Spinal cord (tissue), 10 donors: ENCODE data around the gene LSAMP. TPM values are rescaled to one million over a fixed set of nuclear protein-coding genes. Genes with fewer than 3 reads are reported as not detected.

ENCODE experiments used
- DNase-seq, 6 donors: peaks; one replicate each; pipeline versions ENCODE4 v3.0.0 to v3.0.0-alpha.2; 2013 to 2015; ENCODE audit warnings: low spot score in 6 of 6, low read depth in 4 of 6
- H3K27ac ChIP-seq: one replicate; pipeline ENCODE4 v1.5.1; 2013; ENCODE audit warnings: low read depth, low read length, control low read depth
- H3K27me3 ChIP-seq: one replicate; pipeline ENCODE4 v1.6.1; 2013; ENCODE audit warnings: low read length; ENCODE audit not compliant: control insufficient read depth, insufficient read depth
- H3K36me3 ChIP-seq: one replicate; pipeline ENCODE4 v1.6.1; 2013; ENCODE audit warnings: low read length; ENCODE audit not compliant: control insufficient read depth, insufficient read depth
- H3K4me1 ChIP-seq: one replicate; pipeline ENCODE4 v1.6.1; 2013; ENCODE audit warnings: low read length; ENCODE audit not compliant: control insufficient read depth, insufficient read depth
- H3K4me3 ChIP-seq: one replicate; pipeline ENCODE4 v1.5.1; 2013; ENCODE audit warnings: low read depth, low read length, control low read depth
- H3K9me3 ChIP-seq: one replicate; pipeline ENCODE4 v1.6.1; 2013; ENCODE audit warnings: low read length; ENCODE audit not compliant: control insufficient read depth, insufficient read depth
- WGBS: methylation state at CpG from one replicate; pipeline ENCODE4 v1.1.5; 2013; ENCODE audit warnings: missing lambda C conversion rate; ENCODE audit not compliant: insufficient coverage; 5-methylcytosine and 5-hydroxymethylcytosine counted together
- polyA plus RNA-seq, 2 donors: library from polyadenylated mRNA; unstranded; fragments of 120-200 nt; gene quantifications; one replicate each; pipeline ENCODE4 v1.2.1, GENCODE V29; 2013; ENCODE audit not compliant: insufficient read length in 2 of 2
- total RNA-seq, 2 donors: library from RNA; depleted of rRNA in 1 of 2; stranded (reverse); fragments of 120-200 nt in 1 of 2; fragments of >200 nt in 1 of 2; gene quantifications; one replicate each; pipeline versions ENCODE4 v1.2.3 to v1.2.4, GENCODE V29; 2013 to 2014
- donor health status: healthy.

The LSAMP gene
- total and polyA plus RNA-seq, 4 donors: 69.4 to 174 (median 108) TPM

GRCh38 chr3:116064646-116065045 is 380.6 kb downstream of the LSAMP start:
- no peaks in the 10 kb centered on the region for H3K27me3 ChIP-seq
- H3K4me1 ChIP-seq: no peaks in the 10 kb centered on the region
- WGBS: no CpG with 5 or more reads among the region's 1 CpG
- H3K4me3 ChIP-seq: no peak overlapping the region
- no peaks in the 10 kb centered on the region for H3K36me3 ChIP-seq
- H3K9me3 ChIP-seq: no peaks in the 10 kb centered on the region
- H3K27ac ChIP-seq: no peak overlapping the region
- no peak for DNase-seq

- Histone ChIP-seq H3K9me3 (no peaks in the 10 kb centered on the region), H3K4me3 (no peak overlapping the region), H3K27ac (no peak overlapping the region), H3K36me3 (no peaks in the 10 kb centered on the region), H3K4me1 (no peaks in the 10 kb centered on the region), H3K27me3 (no peaks in the 10 kb centered on the region)
- DNase-seq: peak in 1 of 6 donors; percentile 36
- no CpG with 5 or more reads among the region's 2 CpGs for WGBS
Measured at GRCh38 chr3:116059421-116060096, 385.7 kb downstream of the LSAMP start.

GRCh38 chr3:116058844-116059243 is 386.4 kb downstream of the LSAMP start:
- Histone ChIP-seq H3K36me3 (no peaks in the 10 kb centered on the region), H3K4me1 (no peaks in the 10 kb centered on the region), H3K27me3 (no peaks in the 10 kb centered on the region), H3K4me3 (no peak overlapping the region), H3K27ac (no peak overlapping the region), H3K9me3 (no peaks in the 10 kb centered on the region)
- no peak for DNase-seq
- WGBS: no CpG with 5 or more reads among the region's 2 CpGs

DNA sequence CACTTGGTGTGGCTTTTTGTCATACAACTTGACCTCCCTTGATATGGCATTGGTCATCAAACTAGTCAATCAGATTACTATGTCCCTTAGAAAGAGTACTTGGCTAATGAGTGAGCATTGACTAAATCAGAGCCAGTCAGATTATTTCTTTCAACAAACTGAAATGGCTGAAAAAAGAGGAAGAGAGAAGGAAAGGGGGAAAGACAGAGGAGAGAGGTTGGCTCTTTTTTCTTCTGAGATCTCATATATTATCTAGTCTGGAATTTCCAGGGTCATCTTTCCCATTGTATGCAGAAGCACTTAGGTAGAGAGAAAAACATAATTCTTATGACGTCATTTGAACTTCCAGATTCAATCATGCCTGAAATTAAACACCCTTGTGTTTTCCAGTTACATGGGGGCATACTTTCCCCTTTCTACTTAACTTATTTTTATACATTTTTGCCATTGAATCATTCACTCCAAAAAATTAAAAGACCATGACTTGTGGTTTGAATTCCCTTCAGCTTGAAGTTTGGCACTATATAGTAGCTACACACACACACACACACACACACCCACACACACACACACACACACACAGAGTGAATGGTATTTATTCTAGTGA is 387.8 kb downstream of the LSAMP start:
- no peak for DNase-seq
- no peak overlapping the region for H3K4me3 ChIP-seq
- H3K27ac ChIP-seq: no peak overlapping the region
- no peaks in the 10 kb centered on the region for H3K4me1 ChIP-seq
- no CpG with 5 or more reads among the region's 1 CpG for WGBS
- no peaks in the 10 kb centered on the region for H3K27me3 ChIP-seq
- no peaks in the 10 kb centered on the region for H3K36me3 ChIP-seq
- H3K9me3 ChIP-seq: no peaks in the 10 kb centered on the region

DNA sequence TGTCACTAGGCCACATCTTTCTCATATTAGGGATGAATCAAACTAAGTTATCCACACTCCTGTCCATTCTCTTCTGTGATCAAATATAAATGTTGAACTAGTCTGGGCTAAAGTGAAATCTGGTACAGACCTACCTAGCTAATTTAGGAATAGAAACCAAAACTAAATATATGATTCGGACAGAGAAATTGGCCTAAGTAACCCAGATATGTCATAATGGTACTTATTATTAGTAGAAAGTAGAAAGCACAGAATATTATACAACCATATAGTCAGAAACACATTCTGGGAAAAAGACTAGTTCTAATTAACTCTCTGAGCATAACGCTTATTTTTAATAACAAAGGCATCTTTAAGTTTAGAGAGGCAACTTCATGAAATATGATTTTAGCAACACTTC is 389.0 kb downstream of the LSAMP start:
- Histone ChIP-seq H3K4me1 (peaks cover 4% of the 10 kb centered on the region), H3K36me3 (no peaks in the 10 kb centered on the region), H3K9me3 (no peaks in the 10 kb centered on the region), H3K27ac (no peak overlapping the region), H3K27me3 (no peaks in the 10 kb centered on the region), H3K4me3 (no peak overlapping the region)
- DNase-seq: no peak
- WGBS: no CpG with 5 or more reads among the region's 2 CpGs

DNA sequence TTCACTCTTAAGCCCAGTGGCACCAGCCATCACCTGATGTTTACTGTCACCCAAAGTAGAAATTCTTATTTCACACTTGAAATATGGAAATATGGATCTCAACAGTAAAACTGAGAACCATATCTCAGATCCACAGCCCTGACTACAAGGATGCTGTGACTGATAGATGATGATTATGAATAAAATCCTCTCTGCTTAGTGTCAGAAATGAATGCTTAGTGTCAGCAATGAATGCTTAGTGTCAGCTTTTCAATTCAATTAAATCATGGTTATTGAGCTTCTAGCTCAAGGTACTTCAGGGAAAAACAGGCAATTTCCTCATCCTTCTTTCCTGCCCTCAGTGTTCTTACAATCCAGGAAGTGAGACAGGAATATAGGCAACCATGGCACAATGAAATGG is 392.3 kb downstream of the LSAMP start:
- Histone ChIP-seq H3K9me3 (no peaks in the 10 kb centered on the region), H3K36me3 (no peaks in the 10 kb centered on the region), H3K27me3 (no peaks in the 10 kb centered on the region), H3K4me3 (no peak overlapping the region), H3K4me1 (peaks cover 4% of the 10 kb centered on the region), H3K27ac (no peak overlapping the region)
- no peak for DNase-seq

DNA sequence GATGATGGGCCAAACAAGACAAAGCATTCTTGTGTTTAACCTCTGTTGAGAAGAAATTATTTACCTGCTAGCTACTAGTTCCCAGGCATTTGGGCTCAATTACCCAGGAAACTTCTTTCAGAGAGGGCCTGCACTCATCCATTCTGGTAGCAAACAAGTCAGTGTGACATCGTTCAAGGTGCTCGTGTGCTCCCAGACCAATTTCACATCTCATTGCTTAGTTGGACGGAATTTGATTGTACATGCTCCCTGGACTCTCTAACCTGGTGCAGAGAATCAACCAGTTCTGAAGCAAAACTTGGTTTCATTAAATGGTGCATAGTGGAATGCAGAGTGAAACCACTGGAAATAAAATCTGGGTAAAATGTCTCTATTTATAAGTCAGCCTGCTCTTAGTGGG is 392.7 kb downstream of the LSAMP start:
- Histone ChIP-seq H3K36me3 (no peaks in the 10 kb centered on the region), H3K9me3 (no peaks in the 10 kb centered on the region), H3K4me3 (no peak overlapping the region), H3K27ac (no peak overlapping the region), H3K4me1 (peaks cover 4% of the 10 kb centered on the region), H3K27me3 (no peaks in the 10 kb centered on the region)
- DNase-seq: no peak
- WGBS: 38% methylated on average over 2 of the region's 3 CpGs

- Histone ChIP-seq H3K27ac (no peak overlapping the region), H3K36me3 (no peaks in the 10 kb centered on the region), H3K4me1 (peaks cover 4% of the 10 kb centered on the region), H3K9me3 (no peaks in the 10 kb centered on the region), H3K27me3 (no peaks in the 10 kb centered on the region), H3K4me3 (no peak overlapping the region)
- no peak for DNase-seq
- 80% methylated on average over 1 of the region's 3 CpGs for WGBS
Measured at GRCh38 chr3:116051586-116051985, 393.7 kb downstream of the LSAMP start.

DNA sequence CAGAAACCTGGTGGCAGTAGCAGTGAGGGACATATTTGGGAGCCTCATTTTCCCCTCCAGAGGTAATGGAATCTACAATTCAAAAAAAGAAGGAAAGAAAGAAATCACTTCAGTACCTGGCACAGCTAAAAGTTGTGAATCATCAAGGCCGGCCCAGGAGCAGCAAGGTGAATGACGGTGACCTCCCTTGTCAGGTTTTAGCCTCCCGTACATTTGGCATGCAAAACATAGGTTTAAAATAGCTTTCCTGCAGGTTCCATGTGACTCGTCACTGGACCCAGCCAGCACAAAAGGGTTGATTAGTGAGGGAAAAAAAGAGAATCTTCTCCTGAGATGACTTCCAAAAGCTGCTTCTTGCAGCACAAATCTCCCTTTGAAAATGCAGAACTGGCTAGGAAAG is 394.2 kb downstream of the LSAMP start:
- Histone ChIP-seq H3K36me3 (no peaks in the 10 kb centered on the region), H3K4me1 (peaks cover 4% of the 10 kb centered on the region), H3K27me3 (no peaks in the 10 kb centered on the region), H3K9me3 (no peaks in the 10 kb centered on the region), H3K4me3 (no peak overlapping the region), H3K27ac (no peak overlapping the region)
- WGBS: 78% methylated on average over 4 of the region's 4 CpGs
- DNase-seq: no peak

DNA sequence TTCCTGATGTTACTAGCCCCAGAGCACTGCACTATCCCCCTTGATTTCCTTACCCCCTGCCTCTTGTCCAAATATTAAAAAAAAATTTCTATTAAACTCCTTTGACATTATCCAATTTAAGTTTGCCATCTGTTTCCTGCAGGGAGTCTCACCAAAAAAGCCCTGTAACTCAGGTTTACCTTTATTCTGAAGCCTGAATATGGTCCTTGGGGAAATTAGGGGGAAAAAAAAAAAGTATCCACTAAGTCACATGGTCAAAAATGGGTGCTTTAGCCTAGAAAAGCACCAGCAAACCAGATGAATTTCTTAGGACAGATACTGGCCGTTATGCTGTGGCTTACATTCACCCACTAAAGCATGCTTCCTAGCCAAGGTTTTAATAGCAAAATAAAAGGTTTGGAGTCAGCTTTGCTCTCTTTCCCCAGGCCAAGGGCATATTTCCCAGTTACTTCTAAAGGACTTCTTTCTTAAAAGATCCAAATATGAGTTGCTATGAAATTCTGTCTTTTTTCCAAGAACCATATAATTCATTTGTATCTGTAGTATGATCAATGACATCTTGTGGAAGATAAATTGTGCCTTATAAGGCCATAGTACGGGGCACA is 394.9 kb downstream of the LSAMP start:
- Histone ChIP-seq H3K27me3 (no peaks in the 10 kb centered on the region), H3K4me1 (peaks cover 4% of the 10 kb centered on the region), H3K27ac (no peak overlapping the region), H3K36me3 (no peaks in the 10 kb centered on the region), H3K9me3 (no peaks in the 10 kb centered on the region), H3K4me3 (no peak overlapping the region)
- no CpG with 5 or more reads among the region's 2 CpGs for WGBS
- no peak for DNase-seq
